ENCODE data around the gene KRABD2.

The KRABD2 gene

DNA sequence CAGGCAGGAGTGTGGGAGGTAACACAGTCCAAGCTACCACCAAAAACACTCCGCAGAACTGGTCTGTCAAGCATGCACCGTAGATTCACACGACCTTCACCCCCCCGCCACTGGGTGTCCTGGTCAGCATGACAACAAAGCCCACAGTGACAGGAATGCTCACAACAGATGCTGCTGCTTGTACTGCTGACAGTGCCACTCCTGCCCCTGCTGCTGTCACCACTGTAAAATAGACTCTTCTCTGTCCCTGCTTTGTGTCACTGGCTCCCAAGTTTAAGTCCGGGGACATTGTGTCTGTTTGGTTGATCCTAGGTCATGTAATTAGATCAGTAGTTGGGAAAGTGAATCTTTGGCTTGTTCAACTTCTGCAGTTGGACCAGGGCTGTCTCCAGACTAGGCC is 43.8 kb downstream of the KRABD2 start:
- H3K27me3 ChIP-seq (ENCODE audit: insufficient read depth, low read length): peaks cover 7% of the 10 kb centered on the region
- no peak overlapping the region for H3K4me3 ChIP-seq (ENCODE audit: low read length)
- H3K9me3 ChIP-seq (ENCODE audit: insufficient read depth, low read depth, low read length): no peaks in the 10 kb centered on the region
- no peak overlapping the region for H3K9ac ChIP-seq (ENCODE audit: low read depth, low read length)
- H3K4me1 ChIP-seq (ENCODE audit: insufficient read depth, low read length): peaks cover 1% of the 10 kb centered on the region
- no peaks in the 10 kb centered on the region for H3K36me3 ChIP-seq (ENCODE audit: insufficient read depth, low read depth, low read length)
- no peak overlapping the region for H3K27ac ChIP-seq (ENCODE audit: low read length)

DNA sequence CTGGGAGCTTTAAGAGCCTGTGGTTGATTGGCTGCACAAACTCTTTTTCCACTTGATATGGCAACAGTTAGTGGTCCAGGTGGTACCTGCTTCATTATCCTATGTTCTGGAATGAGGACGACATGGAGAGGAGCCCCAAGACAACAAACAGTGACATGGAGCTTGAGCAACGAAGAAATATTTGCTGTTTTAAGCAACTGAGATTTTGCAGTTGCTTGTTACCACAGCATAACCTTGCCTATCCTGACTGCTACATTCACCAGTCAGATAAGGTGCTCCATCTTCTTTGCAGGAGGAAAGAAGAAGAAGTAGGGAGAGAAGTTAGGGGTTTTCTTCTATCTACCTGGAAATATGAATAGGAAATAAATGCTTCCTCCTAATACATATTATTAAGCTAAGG is 44.4 kb downstream of the KRABD2 start:
- Histone ChIP-seq H3K4me3 (ENCODE audit: low read length) (no peak overlapping the region), H3K36me3 (ENCODE audit: insufficient read depth, low read depth, low read length) (no peaks in the 10 kb centered on the region), H3K4me1 (ENCODE audit: insufficient read depth, low read length) (no peaks in the 10 kb centered on the region; the same call in 1 of the 2 replicates), H3K27me3 (ENCODE audit: insufficient read depth, low read length) (peaks cover 12% of the 10 kb centered on the region), H3K9ac (ENCODE audit: low read depth, low read length) (no peak overlapping the region), H3K9me3 (ENCODE audit: insufficient read depth, low read depth, low read length) (no peaks in the 10 kb centered on the region), H3K27ac (ENCODE audit: low read length) (no peak overlapping the region)

DNA sequence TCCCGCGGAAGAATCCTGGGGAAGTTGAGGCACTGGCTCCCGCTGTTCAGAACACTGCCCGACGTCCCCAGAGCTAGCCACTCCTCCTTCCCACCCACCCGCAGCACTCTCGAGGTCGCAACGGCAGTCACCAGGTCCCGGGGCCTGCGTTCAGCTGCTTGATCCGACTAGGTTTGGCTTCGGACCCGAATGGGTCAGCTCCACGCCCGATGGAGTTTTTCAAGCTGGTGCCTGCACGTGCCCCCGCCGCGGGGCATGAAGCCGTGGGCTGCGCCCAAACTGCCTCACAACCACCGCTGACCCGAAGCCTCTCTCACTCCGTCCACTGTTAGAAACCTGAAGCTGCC is 49.2 kb downstream of the KRABD2 start:
- peaks cover 40% of the 10 kb centered on the region for H3K27me3 ChIP-seq (ENCODE audit: insufficient read depth, low read length)
- peak overlapping the region; percentile 80 for H3K4me3 ChIP-seq (ENCODE audit: low read length)
- H3K9me3 ChIP-seq (ENCODE audit: insufficient read depth, low read depth, low read length): no peaks in the 10 kb centered on the region
- H3K36me3 ChIP-seq (ENCODE audit: insufficient read depth, low read depth, low read length): no peaks in the 10 kb centered on the region
- no peak overlapping the region for H3K27ac ChIP-seq (ENCODE audit: low read length)
- H3K9ac ChIP-seq (ENCODE audit: low read depth, low read length): peak overlapping the region; percentile 66; the same call in 1 of the 2 replicates
- no peaks in the 10 kb centered on the region for H3K4me1 ChIP-seq (ENCODE audit: insufficient read depth, low read length)

Measured in iPS-20b (cell line).